WTC11 (cell line): ENCODE data around the gene MRNIP. TPM values are rescaled to one million over a fixed set of nuclear protein-coding genes. Genes with fewer than 3 reads are reported as not detected.

Experiments
- ATAC-seq: fragments of 200-7000 bp; cut with Tn5 transposase; 2 replicates; pipeline ENCODE4 v1.10.0; 2021; ENCODE audit warnings: mild to moderate bottlenecking, moderate library complexity
- CTCF ChIA-PET: fragments of 300-600 bp; sonication (Branson Sonifier 250); formaldehyde crosslinking; loops from one replicate; lab custom pipeline; 2021; ENCODE audit warnings: antibody characterized with exemption; lab: Charles Lee
- POLR2A ChIA-PET: fragments of 350-600 bp; sonication (Branson Sonifier 250); formaldehyde crosslinking; loops from one replicate; lab custom pipeline; 2021; ENCODE audit warnings: antibody characterized with exemption; lab: Charles Lee
- DNase-seq: peaks from one replicate; pipeline ENCODE4 v3.0.0; 2021; ENCODE audit warnings: low spot score
- H3K27ac Mint-ChIP-seq: 2 replicates; pipeline ENCODE4 v1.8.0; 2021; ENCODE audit warnings: mixed read lengths
- H3K27me3 Mint-ChIP-seq: 2 replicates; pipeline ENCODE4 v1.8.0; 2021; ENCODE audit warnings: low read depth, mild to moderate bottlenecking, moderate library complexity, mixed read lengths
- H3K36me3 Mint-ChIP-seq: 2 replicates; pipeline ENCODE4 v1.8.0; 2021; ENCODE audit warnings: mixed read lengths
- H3K4me1 Mint-ChIP-seq: 2 replicates; pipeline ENCODE4 v1.8.0; 2022; ENCODE audit warnings: mixed read lengths
- H3K4me3 Mint-ChIP-seq: 2 replicates; pipeline ENCODE4 v1.8.0; 2021; ENCODE audit warnings: mild to moderate bottlenecking, moderate library complexity, mixed read lengths
- H3K9me3 Mint-ChIP-seq: 2 replicates; pipeline ENCODE4 v1.8.0; 2021; ENCODE audit warnings: mixed read lengths
- CBFB ChIP-seq: sonication (generic); formaldehyde crosslinking; IDR thresholded peaks from 2 replicates; pipeline ENCODE4 v1.8.1; 2022; ENCODE audit warnings: mild to moderate bottlenecking, low read depth, missing genetic modification reagents
- CREB1 ChIP-seq: sonication (generic); formaldehyde crosslinking; IDR thresholded peaks from 2 replicates; pipeline ENCODE4 v1.8.0; 2023; ENCODE audit warnings: mild to moderate bottlenecking, missing genetic modification reagents
- CREM ChIP-seq: sonication (generic); formaldehyde crosslinking; IDR thresholded peaks from 2 replicates; pipeline ENCODE4 v1.8.1; 2022; ENCODE audit warnings: mild to moderate bottlenecking, missing genetic modification reagents, moderate library complexity
- E2F5 ChIP-seq: sonication (generic); formaldehyde crosslinking; IDR thresholded peaks from 2 replicates; pipeline ENCODE4 v1.8.1; 2022; ENCODE audit warnings: mild to moderate bottlenecking, moderate library complexity, missing genetic modification reagents
- ERG ChIP-seq: fragments of 250-450 bp; sonication (Bioruptor Pico); IDR thresholded peaks from 2 replicates; pipeline ENCODE4 v1.8.0; 2021; ENCODE audit warnings: mild to moderate bottlenecking
- HMGXB4 ChIP-seq: sonication (generic); formaldehyde crosslinking; IDR thresholded peaks from 2 replicates; pipeline ENCODE4 v1.8.1; 2023; ENCODE audit warnings: mild to moderate bottlenecking, moderate library complexity, missing genetic modification reagents
- JAZF1 ChIP-seq: fragments of 250-450 bp; sonication (Bioruptor Pico); IDR thresholded peaks from 2 replicates; pipeline ENCODE4 v1.9.0; 2021; ENCODE audit warnings: moderate library complexity, mild to moderate bottlenecking, inconsistent platforms
- MLX ChIP-seq: sonication (generic); formaldehyde crosslinking; IDR thresholded peaks from 2 replicates; pipeline ENCODE4 v1.8.1; 2023; ENCODE audit warnings: mild to moderate bottlenecking, missing genetic modification reagents, moderate library complexity
- MXD4 ChIP-seq: fragments of 250-450 bp; sonication (Bioruptor Pico); IDR thresholded peaks from 2 replicates; pipeline ENCODE4 v1.8.0; 2021; ENCODE audit warnings: mild to moderate bottlenecking, moderate library complexity, borderline replicate concordance
- NR2C2 ChIP-seq: sonication (generic); formaldehyde crosslinking; IDR thresholded peaks from 2 replicates; pipeline ENCODE4 v1.8.0; 2022; ENCODE audit warnings: mild to moderate bottlenecking, missing genetic modification reagents
- NR3C1 ChIP-seq: sonication (generic); formaldehyde crosslinking; conservative IDR thresholded peaks from 2 replicates; pipeline ENCODE4 v1.8.1; 2023; ENCODE audit warnings: low read depth, mild to moderate bottlenecking, missing genetic modification reagents
- OVOL2 ChIP-seq: fragments of 250-450 bp; sonication (Bioruptor Pico); IDR thresholded peaks from 2 replicates; pipeline ENCODE4 v1.9.0; 2021; ENCODE audit warnings: mild to moderate bottlenecking, borderline replicate concordance
- RELA ChIP-seq: sonication (generic); formaldehyde crosslinking; IDR thresholded peaks from 2 replicates; pipeline ENCODE4 v1.8.1; 2022; ENCODE audit warnings: missing genetic modification reagents, mild to moderate bottlenecking, borderline replicate concordance
- SMAD4 ChIP-seq: sonication (generic); formaldehyde crosslinking; IDR thresholded peaks from 2 replicates; pipeline ENCODE4 v1.8.0; 2022; ENCODE audit warnings: mild to moderate bottlenecking, missing genetic modification reagents
- TEAD1 ChIP-seq: sonication (generic); formaldehyde crosslinking; IDR thresholded peaks from 2 replicates; pipeline ENCODE4 v1.8.0; 2022; ENCODE audit warnings: mild to moderate bottlenecking, missing genetic modification reagents
- TEAD4 ChIP-seq: sonication (generic); formaldehyde crosslinking; IDR thresholded peaks from 2 replicates; pipeline ENCODE4 v1.8.0; 2022; ENCODE audit warnings: mild to moderate bottlenecking, missing genetic modification reagents
- ZBTB21 ChIP-seq: sonication (generic); formaldehyde crosslinking; IDR thresholded peaks from 2 replicates; pipeline ENCODE4 v1.8.1; 2023; ENCODE audit warnings: mild to moderate bottlenecking, missing genetic modification reagents, borderline replicate concordance
- ZBTB43 ChIP-seq: sonication (generic); formaldehyde crosslinking; IDR thresholded peaks from 2 replicates; pipeline ENCODE4 v1.8.1; 2023; ENCODE audit warnings: mild to moderate bottlenecking, missing genetic modification reagents
- ZNF121 ChIP-seq: sonication (generic); formaldehyde crosslinking; IDR thresholded peaks from 2 replicates; pipeline ENCODE4 v1.8.0; 2023; ENCODE audit warnings: missing genetic modification reagents
- ZNF138 ChIP-seq: sonication (generic); formaldehyde crosslinking; conservative IDR thresholded peaks from 2 replicates; pipeline ENCODE4 v1.8.1; 2022; ENCODE audit warnings: mild to moderate bottlenecking, moderate library complexity, missing genetic modification reagents
- ZNF671 ChIP-seq: fragments of 250-450 bp; sonication (Bioruptor Pico); IDR thresholded peaks from 2 replicates; pipeline ENCODE4 v1.8.0; 2021; ENCODE audit warnings: mild to moderate bottlenecking
- total RNA-seq: library from RNA; stranded (reverse); gene quantifications from 3 replicates; pipeline ENCODE4 v1.2.3, GENCODE V29; 2021
- TF ChIP-seq, protein P1 (sequence below): sonication (generic); formaldehyde crosslinking; IDR thresholded peaks from 2 replicates; pipeline ENCODE4 v1.8.0; 2022; ENCODE audit warnings: mild to moderate bottlenecking, missing genetic modification reagents
- TF ChIP-seq, protein P2 (sequence below): sonication (generic); formaldehyde crosslinking; IDR thresholded peaks from 2 replicates; pipeline ENCODE4 v1.8.0; 2023; ENCODE audit warnings: missing genetic modification reagents, mild to moderate bottlenecking, borderline replicate concordance

Gene MRNIP
- total RNA-seq, 1 experiment from 2014 or later = 42.0 TPM

- peaks cover 68% of the 10 kb centered on the region for H3K36me3 Mint-ChIP-seq
- H3K4me3 Mint-ChIP-seq = no peak overlapping the region
- ATAC-seq (no peak), DNase-seq (no peak)
- TF ChIP-seq NR2C2 (no peak), CREB1 (CRISPR knock-in tag) (no peak), OVOL2 (no peak), ZBTB43 (CRISPR knock-in tag) (no peak), TEAD4 (CRISPR knock-in tag) (no peak), ZBTB21 (no peak), ZNF671 (no peak), HMGXB4 (no peak), RELA (CRISPR knock-in tag) (no peak), MXD4 (CRISPR knock-in tag) (no peak), NR3C1 (CRISPR knock-in tag) (no peak), E2F5 (no peak), CBFB (CRISPR knock-in tag) (no peak), ZNF138 (no peak), CREM (CRISPR knock-in tag) (no peak), MLX (CRISPR knock-in tag) (no peak)
- TF ChIP-seq, protein P1, sequence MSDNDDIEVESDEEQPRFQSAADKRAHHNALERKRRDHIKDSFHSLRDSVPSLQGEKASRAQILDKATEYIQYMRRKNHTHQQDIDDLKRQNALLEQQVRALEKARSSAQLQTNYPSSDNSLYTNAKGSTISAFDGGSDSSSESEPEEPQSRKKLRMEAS = no peak
- TF ChIP-seq, protein P2, sequence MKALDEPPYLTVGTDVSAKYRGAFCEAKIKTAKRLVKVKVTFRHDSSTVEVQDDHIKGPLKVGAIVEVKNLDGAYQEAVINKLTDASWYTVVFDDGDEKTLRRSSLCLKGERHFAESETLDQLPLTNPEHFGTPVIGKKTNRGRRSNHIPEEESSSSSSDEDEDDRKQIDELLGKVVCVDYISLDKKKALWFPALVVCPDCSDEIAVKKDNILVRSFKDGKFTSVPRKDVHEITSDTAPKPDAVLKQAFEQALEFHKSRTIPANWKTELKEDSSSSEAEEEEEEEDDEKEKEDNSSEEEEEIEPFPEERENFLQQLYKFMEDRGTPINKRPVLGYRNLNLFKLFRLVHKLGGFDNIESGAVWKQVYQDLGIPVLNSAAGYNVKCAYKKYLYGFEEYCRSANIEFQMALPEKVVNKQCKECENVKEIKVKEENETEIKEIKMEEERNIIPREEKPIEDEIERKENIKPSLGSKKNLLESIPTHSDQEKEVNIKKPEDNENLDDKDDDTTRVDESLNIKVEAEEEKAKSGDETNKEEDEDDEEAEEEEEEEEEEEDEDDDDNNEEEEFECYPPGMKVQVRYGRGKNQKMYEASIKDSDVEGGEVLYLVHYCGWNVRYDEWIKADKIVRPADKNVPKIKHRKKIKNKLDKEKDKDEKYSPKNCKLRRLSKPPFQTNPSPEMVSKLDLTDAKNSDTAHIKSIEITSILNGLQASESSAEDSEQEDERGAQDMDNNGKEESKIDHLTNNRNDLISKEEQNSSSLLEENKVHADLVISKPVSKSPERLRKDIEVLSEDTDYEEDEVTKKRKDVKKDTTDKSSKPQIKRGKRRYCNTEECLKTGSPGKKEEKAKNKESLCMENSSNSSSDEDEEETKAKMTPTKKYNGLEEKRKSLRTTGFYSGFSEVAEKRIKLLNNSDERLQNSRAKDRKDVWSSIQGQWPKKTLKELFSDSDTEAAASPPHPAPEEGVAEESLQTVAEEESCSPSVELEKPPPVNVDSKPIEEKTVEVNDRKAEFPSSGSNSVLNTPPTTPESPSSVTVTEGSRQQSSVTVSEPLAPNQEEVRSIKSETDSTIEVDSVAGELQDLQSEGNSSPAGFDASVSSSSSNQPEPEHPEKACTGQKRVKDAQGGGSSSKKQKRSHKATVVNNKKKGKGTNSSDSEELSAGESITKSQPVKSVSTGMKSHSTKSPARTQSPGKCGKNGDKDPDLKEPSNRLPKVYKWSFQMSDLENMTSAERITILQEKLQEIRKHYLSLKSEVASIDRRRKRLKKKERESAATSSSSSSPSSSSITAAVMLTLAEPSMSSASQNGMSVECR (CRISPR knock-in tag) = no peak
- no peak overlapping the region for H3K27ac Mint-ChIP-seq
- POLR2A ChIA-PET = no interaction called here
- CTCF ChIA-PET = no interaction called here
- H3K4me1 Mint-ChIP-seq = peaks cover 38% of the 10 kb centered on the region
- no peaks in the 10 kb centered on the region for H3K27me3 Mint-ChIP-seq
- H3K9me3 Mint-ChIP-seq = 0 out of 2 replicates have a peak, but pooled peaks cover 4% of the 10 kb centered on the region
Measured at GRCh38 chr5:179825655-179826182, 32.9 kb downstream of the MRNIP start.

DNA sequence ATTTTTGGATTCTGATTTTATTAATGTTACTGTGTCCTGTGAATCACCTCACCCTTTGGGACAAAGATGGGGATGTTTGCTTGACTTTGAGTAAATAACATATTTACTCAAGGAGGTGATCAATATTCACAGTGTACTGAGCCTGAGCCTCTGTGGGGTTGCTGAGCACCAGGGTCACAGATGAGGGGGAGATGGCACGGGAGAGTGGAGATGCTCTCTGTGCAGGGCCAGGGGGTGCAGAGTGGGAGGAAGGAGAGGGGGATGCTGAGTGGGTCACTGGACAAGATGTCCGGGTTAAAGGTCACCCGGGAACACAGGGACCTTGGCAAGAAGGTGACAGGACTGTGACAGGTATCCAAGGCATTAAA, 33.9 kb downstream of the MRNIP start:
- Mint-ChIP-seq H3K27ac (no peak overlapping the region), H3K27me3 (no peaks in the 10 kb centered on the region), H3K4me1 (peaks cover 41% of the 10 kb centered on the region), H3K4me3 (no peak overlapping the region), H3K36me3 (peaks cover 60% of the 10 kb centered on the region), H3K9me3 (no peaks in the 10 kb centered on the region)
- CTCF ChIA-PET = no interaction called here
- ATAC-seq (no peak), DNase-seq (no peak)
- POLR2A ChIA-PET = interaction anchor here (0.6 kb wide), 1 partner anchor 143 kb away, joined by 3 read pairs; no protein-coding TSS in a partner anchor
- TF ChIP-seq CREB1 (CRISPR knock-in tag) = no peak
- no peak for TF ChIP-seq ZNF138
- TF ChIP-seq SMAD4 (CRISPR knock-in tag) = no peak
- no peak for TF ChIP-seq TEAD1 (CRISPR knock-in tag)
- TF ChIP-seq JAZF1 = no peak
- no peak for TF ChIP-seq ZNF121 (CRISPR knock-in tag)
- TF ChIP-seq ZBTB43 (CRISPR knock-in tag) = no peak
- TF ChIP-seq ERG (CRISPR knock-in tag) = no peak
